GM12878 (cell line): Measurements from ENCODE around the gene KCNQ1. TPM values are rescaled to one million over a fixed set of nuclear protein-coding genes. Genes with fewer than 3 reads are reported as not detected.

Experiments
- ATAC-seq: fragments of 200-7000 bp; cut with Tn5 transposase; 3 replicates; pipeline ENCODE4 v1.9.1; 2020; ENCODE audit warnings: mild to moderate bottlenecking, moderate library complexity
- BruUV-seq: library from RNA; stranded (reverse); fragments of 400-500 nt; replicated peaks from 2 replicates; lab custom pipeline; 2021; lab: Mats Ljungman, UMichigan
- CTCF ChIA-PET: fragments of 300-600 bp; sonication (Branson Sonifier 250); formaldehyde crosslinking; extraction: SDS; loops from one replicate; lab custom pipeline; 2021; ENCODE audit warnings: inconsistent platforms; lab: Yijun Ruan, JAX
- POLR2A ChIA-PET: fragments of 350-600 bp; formaldehyde crosslinking; extraction: SDS; loops from one replicate; lab custom pipeline; 2021; ENCODE audit warnings: inconsistent platforms; lab: Charles Lee
- RAD21 ChIA-PET: fragments of 300-600 bp; sonication (Branson Sonifier 250); formaldehyde crosslinking; loops from one replicate; lab custom pipeline; 2023; ENCODE audit warnings: antibody characterized with exemption; ENCODE audit not compliant: unreplicated experiment; lab: Charles Lee
- SMC1A ChIA-PET: fragments of 300-600 bp; sonication (Branson Sonifier 250); formaldehyde crosslinking; loops from one replicate; lab custom pipeline; 2023; ENCODE audit not compliant: unreplicated experiment, uncharacterized antibody; lab: Charles Lee
- DNase-seq: peaks from one replicate; pipeline ENCODE4 v3.0.0-alpha.2; 2011; ENCODE audit warnings: low read depth, low spot score
- FAIRE-seq: peaks from 3 replicates; lab custom pipeline; 2011; peaks lifted over from hg19 to GRCh38; lab: Jason Lieb, UNC
- H2AFZ ChIP-seq: 2 replicates; pipeline ENCODE4 v1.6.0; 2011; ENCODE audit warnings: low read depth, low read length, control low read depth; ENCODE audit not compliant: control insufficient read depth
- H3K27ac ChIP-seq: 2 replicates; pipeline ENCODE4 v1.5.1; 2011; ENCODE audit warnings: control low read depth; ENCODE audit not compliant: control insufficient read depth, insufficient read depth
- H3K27me3 ChIP-seq, 2 experiments: replicated peaks in 1 of 2; 2 replicates each; pipeline versions ENCODE4 v1.6.0 to v1.6.1; 2011; ENCODE audit warnings: low read length in 1 of 2; ENCODE audit not compliant: control insufficient read depth in 2 of 2, insufficient read depth in 2 of 2
- H3K36me3 ChIP-seq, 2 experiments: 2 replicates each; pipeline ENCODE4 v1.5.1; 2011; ENCODE audit warnings: low read length in 1 of 2; ENCODE audit not compliant: control insufficient read depth in 2 of 2, insufficient read depth in 2 of 2
- H3K4me1 ChIP-seq: 2 replicates; pipeline ENCODE4 v1.6.1; 2011; ENCODE audit warnings: mild to moderate bottlenecking, low read length, moderate library complexity, mixed read lengths; ENCODE audit not compliant: control insufficient read depth, insufficient read depth
- H3K4me2 ChIP-seq: 2 replicates; pipeline ENCODE4 v1.6.0; 2011; ENCODE audit warnings: control low read depth; ENCODE audit not compliant: control insufficient read depth, insufficient read depth
- H3K4me3 ChIP-seq: fragments of 200-600 bp; sonication (generic); 2 replicates; pipeline ENCODE4 v1.5.1; 2016
- H3K79me2 ChIP-seq: 2 replicates; pipeline ENCODE4 v1.6.0; 2011; ENCODE audit warnings: low read length; ENCODE audit not compliant: control insufficient read depth, insufficient read depth
- H3K9ac ChIP-seq: 2 replicates; pipeline ENCODE4 v1.8.0; 2011; ENCODE audit warnings: low read length, control low read depth, mixed read lengths; ENCODE audit not compliant: control insufficient read depth, insufficient read depth
- H3K9me3 ChIP-seq: replicated peaks from 3 replicates; pipeline ENCODE4 v1.5.1; 2011; ENCODE audit warnings: mild to moderate bottlenecking, low read length; ENCODE audit not compliant: control insufficient read depth, insufficient read depth
- H4K20me1 ChIP-seq: 2 replicates; pipeline ENCODE4 v1.6.0; 2011; ENCODE audit not compliant: control insufficient read depth, insufficient read depth
- KAT2A ChIP-seq: conservative IDR thresholded peaks from 2 replicates; pipeline ENCODE4 v1.6.1; 2011; ENCODE audit warnings: low read depth, low read length; ENCODE audit not compliant: control insufficient read depth
- KDM1A ChIP-seq: fragments of 200-600 bp; sonication (generic); IDR thresholded peaks from 2 replicates; pipeline ENCODE4 v1.6.1; 2016; ENCODE audit warnings: borderline replicate concordance
- KLF5 ChIP-seq: fragments of 450-650 bp; IDR thresholded peaks from 2 replicates; pipeline ENCODE4 v1.6.1; 2014; ENCODE audit warnings: mild to moderate bottlenecking; ENCODE audit not compliant: partially characterized antibody
- MEF2A ChIP-seq: IDR thresholded peaks from 2 replicates; pipeline ENCODE4 v1.6.1; 2011; ENCODE audit warnings: low read depth, mild to moderate bottlenecking, low read length, moderate library complexity; ENCODE audit not compliant: insufficient read depth
- POLR2AphosphoS5 ChIP-seq: IDR thresholded peaks from 2 replicates; pipeline ENCODE4 v1.6.1; 2011; ENCODE audit warnings: mild to moderate bottlenecking, low read length, inconsistent platforms
- SMAD1 ChIP-seq: fragments of 450-650 bp; IDR thresholded peaks from 2 replicates; pipeline ENCODE4 v1.6.1; 2018; ENCODE audit warnings: mild to moderate bottlenecking, low read depth; ENCODE audit not compliant: partially characterized antibody
- TAF1 ChIP-seq: IDR thresholded peaks from 2 replicates; pipeline ENCODE4 v1.6.1; 2011; ENCODE audit warnings: mild to moderate bottlenecking, low read depth, low read length, borderline replicate concordance
- USF2 ChIP-seq: IDR thresholded peaks from 2 replicates; pipeline ENCODE4 v1.6.1; 2011; ENCODE audit warnings: low read depth, low read length, improper control_type of control experiment, borderline replicate concordance
- WGBS: methylation state at CpG from one replicate; pipeline ENCODE4 v1.1.6; 2016; ENCODE audit warnings: low lambda C conversion rate; ENCODE audit not compliant: insufficient replicate concordance, insufficient coverage; ENCODE audit errors: missing lambda C conversion rate; 5-methylcytosine and 5-hydroxymethylcytosine counted together
- in situ Hi-C: fragments of 300-500 bp; cut with MboI; formaldehyde crosslinking; loops from 9 replicates; pipeline ENCODE4 v1.14.3; 2018; ENCODE audit warnings: mixed read lengths
- intact Hi-C: fragments of 100-400 bp; cut with micrococcal nuclease; formaldehyde crosslinking; loops from one replicate; pipeline ENCODE4 v1.14.2; 2022; ENCODE audit not compliant: unreplicated experiment
- polyA plus RNA-seq, 11 experiments: library from polyadenylated mRNA; depleted of rRNA in 4 of 11; unstranded in 6 of 11; stranded (reverse) in 5 of 11; fragments of >200 nt; fragmentation: Nextera tagmentation in 4 of 11; fragmentation: Illumina TruSeq in 1 of 11; extraction: Ambion mirVana in 4 of 11; extraction: Trizol in 1 of 11; gene quantifications; 1 replicate in 1 of 11; 2 replicates in 10 of 11; pipeline versions ENCODE4 v1.2.1 to v1.2.3, GENCODE V29; 2011 to 2016; ENCODE audit warnings: inconsistent platforms in 2 of 11, missing spikeins in 2 of 11, low read depth in 1 of 11
- total RNA-seq, 4 experiments: library from RNA; depleted of rRNA in 3 of 4; stranded (reverse); fragments of >200 nt in 3 of 4; fragmentation: Illumina TruSeq in 1 of 4; extraction: Trizol in 1 of 4; gene quantifications; 2 replicates each; pipeline versions ENCODE4 v1.2.1 to v1.2.3, GENCODE V29; 2013 to 2021
- TF ChIP-seq, protein P1 (sequence below): fragments of 450-650 bp; IDR thresholded peaks from 2 replicates; pipeline ENCODE4 v1.6.1; 2014; ENCODE audit warnings: mild to moderate bottlenecking

KCNQ1 gene
- total and polyA plus RNA-seq, 10 of the 15 experiments (the other 5 are each of a cell fraction or from before 2014, with no cell fraction given): 0.03 to 0.15 (median 0.12) TPM; not detected in 7

GRCh38 chr11:2483426-2483825 lies 38.6 kb downstream of the KCNQ1 start:
- TF ChIP-seq POLR2AphosphoS5: no peak
- no peak for TF ChIP-seq TAF1
- no peak for TF ChIP-seq KLF5
- no peak for TF ChIP-seq USF2
- TF ChIP-seq KAT2A: no peak
- no peak for TF ChIP-seq MEF2A
- TF ChIP-seq, protein P1, sequence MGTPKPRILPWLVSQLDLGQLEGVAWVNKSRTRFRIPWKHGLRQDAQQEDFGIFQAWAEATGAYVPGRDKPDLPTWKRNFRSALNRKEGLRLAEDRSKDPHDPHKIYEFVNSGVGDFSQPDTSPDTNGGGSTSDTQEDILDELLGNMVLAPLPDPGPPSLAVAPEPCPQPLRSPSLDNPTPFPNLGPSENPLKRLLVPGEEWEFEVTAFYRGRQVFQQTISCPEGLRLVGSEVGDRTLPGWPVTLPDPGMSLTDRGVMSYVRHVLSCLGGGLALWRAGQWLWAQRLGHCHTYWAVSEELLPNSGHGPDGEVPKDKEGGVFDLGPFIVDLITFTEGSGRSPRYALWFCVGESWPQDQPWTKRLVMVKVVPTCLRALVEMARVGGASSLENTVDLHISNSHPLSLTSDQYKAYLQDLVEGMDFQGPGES: no peak
- no peak for TF ChIP-seq SMAD1
- TF ChIP-seq KDM1A: no peak
- TF ChIP-seq, all 136 proteins: peak for 0
- Histone ChIP-seq H4K20me1 (no peaks in the 10 kb centered on the region), H3K9ac (no peak overlapping the region), H3K27me3 (no peaks in the 10 kb centered on the region), H3K9me3 (no peaks in the 10 kb centered on the region; the same call in 2 of the 3 replicates), H3K36me3 (no peaks in the 10 kb centered on the region), H3K4me1 (no peaks in the 10 kb centered on the region), H3K4me3 (no peak overlapping the region), H2AFZ (no peak overlapping the region), H3K27ac (no peak overlapping the region), H3K4me2 (no peak overlapping the region), H3K79me2 (no peaks in the 10 kb centered on the region)
- ATAC-seq: no peak
- ChIA-PET CTCF (no interaction called here), SMC1A (no interaction called here), RAD21 (no interaction called here), POLR2A (no interaction called here)
- in situ Hi-C loops (no loop called here), intact Hi-C loops (loop anchor here (10.0 kb wide), 1 partner anchor 59 kb away; no protein-coding TSS in a partner anchor)
- DNase-seq: no peak
- BruUV-seq: no TSS peak
- 55% methylated on average over 14 of the region's 14 CpGs for WGBS
- FAIRE-seq: no peak
